ENCODE data around the gene RFX1.

DNA sequence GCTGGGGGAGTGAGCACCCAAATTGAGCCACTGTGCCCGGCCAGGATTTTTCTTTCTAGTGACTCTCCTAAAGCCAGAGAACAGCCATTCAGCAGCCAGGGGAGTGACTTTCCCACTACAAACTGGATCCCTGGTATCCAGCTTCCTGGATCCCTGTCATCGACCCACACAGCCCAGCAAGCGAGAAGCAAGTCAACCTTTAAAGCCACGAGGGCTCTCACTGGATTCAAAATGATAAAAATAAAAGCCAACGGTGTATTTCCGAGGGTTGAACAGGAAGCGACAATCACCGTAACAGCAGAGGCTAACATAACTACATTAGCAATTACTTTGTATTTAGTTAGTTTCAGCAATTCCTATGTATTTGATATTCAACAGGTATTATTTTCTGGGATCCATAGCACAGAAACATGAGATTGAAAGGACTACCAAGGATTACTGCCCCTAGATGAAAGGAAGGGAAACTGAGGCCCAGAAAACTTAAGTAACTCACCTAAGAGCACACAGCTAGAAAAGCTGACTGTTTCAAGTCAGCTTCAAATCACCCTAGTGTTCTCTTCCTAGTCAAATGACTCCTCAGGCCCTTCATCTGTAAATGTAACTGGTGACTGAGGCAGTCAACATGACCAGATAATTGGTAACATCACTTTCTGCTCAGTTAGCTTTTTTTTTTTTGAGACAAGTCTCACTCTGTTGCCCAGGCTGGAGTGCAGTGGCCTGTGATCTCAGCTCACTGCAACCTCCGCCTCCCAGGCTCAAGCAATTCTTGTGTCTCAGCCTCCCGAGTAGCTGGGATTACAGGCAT is 2.7 kb downstream of the RFX1 start:
- TF ChIP-seq, protein P1, sequence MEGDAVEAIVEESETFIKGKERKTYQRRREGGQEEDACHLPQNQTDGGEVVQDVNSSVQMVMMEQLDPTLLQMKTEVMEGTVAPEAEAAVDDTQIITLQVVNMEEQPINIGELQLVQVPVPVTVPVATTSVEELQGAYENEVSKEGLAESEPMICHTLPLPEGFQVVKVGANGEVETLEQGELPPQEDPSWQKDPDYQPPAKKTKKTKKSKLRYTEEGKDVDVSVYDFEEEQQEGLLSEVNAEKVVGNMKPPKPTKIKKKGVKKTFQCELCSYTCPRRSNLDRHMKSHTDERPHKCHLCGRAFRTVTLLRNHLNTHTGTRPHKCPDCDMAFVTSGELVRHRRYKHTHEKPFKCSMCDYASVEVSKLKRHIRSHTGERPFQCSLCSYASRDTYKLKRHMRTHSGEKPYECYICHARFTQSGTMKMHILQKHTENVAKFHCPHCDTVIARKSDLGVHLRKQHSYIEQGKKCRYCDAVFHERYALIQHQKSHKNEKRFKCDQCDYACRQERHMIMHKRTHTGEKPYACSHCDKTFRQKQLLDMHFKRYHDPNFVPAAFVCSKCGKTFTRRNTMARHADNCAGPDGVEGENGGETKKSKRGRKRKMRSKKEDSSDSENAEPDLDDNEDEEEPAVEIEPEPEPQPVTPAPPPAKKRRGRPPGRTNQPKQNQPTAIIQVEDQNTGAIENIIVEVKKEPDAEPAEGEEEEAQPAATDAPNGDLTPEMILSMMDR (IDR thresholded peaks at IDR 0.05; ENCODE audit: poor library complexity, severe bottlenecking), result no peak
- no peak for TF ChIP-seq EZH2 (IDR thresholded peaks at IDR 0.05; ENCODE audit: borderline replicate concordance, insufficient read depth, low read length, poor library complexity, severe bottlenecking)

Measured in neural cell (in vitro differentiated cells).